ENCODE results near the gene IARS2.

DNA sequence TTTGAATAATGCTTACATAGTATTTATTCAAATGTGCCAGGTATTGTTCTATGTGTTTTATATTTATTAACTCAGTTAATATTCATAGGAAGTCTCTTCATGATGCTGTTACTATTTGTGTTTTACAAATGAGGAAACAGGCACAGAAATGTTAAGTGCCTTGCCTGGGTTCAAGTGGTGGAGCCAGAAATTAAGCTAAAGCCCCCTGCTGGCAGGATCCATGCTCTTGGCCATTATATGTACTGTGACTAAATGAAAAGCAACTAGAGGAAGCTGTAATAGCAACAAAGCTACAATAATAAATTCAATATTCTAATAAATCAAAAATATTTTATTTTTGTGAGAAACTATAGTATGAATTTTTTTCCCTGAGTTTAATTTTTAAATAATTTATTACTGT is 30.0 kb downstream of the IARS2 start:
- no peak for TF ChIP-seq GATA2 (IDR thresholded peaks at IDR 0.05; ENCODE audit: low read depth, low read length)
- TF ChIP-seq GATA3 (IDR thresholded peaks at IDR 0.05; ENCODE audit: low read depth, low read length), result no peak

All from SH-SY5Y (cell line).